Epithelial cell of proximal tubule (primary cell): Measurements from ENCODE around the gene ZNF511. TPM values are rescaled to one million over a fixed set of nuclear protein-coding genes. Genes with fewer than 3 reads are reported as not detected.
A peak's percentile ranks its signal among the peaks of the same experiment; 100 is the strongest.

Experiments
- DNase-seq: peaks from one replicate; pipeline ENCODE4 v3.0.0-alpha.2; 2011; ENCODE audit warnings: low read depth
- H3K4me3 ChIP-seq: 2 replicates; pipeline ENCODE4 v1.5.1; 2011; ENCODE audit warnings: low read depth, mild to moderate bottlenecking, low read length
- total RNA-seq: library from RNA; depleted of rRNA; stranded (reverse); fragments of >200 nt; gene quantifications from 2 replicates; pipeline ENCODE4 v1.2.3, GENCODE V29; 2015
- TF ChIP-seq, protein P1 (sequence below): conservative IDR thresholded peaks from 2 replicates; pipeline ENCODE4 v1.5.1; 2012; ENCODE audit warnings: low read depth, mild to moderate bottlenecking, low read length

The ZNF511 gene
- total RNA-seq, 1 donor from 2014 or later: 28.8 TPM

- H3K4me3 ChIP-seq: no peak overlapping the region
- TF ChIP-seq, protein P1, sequence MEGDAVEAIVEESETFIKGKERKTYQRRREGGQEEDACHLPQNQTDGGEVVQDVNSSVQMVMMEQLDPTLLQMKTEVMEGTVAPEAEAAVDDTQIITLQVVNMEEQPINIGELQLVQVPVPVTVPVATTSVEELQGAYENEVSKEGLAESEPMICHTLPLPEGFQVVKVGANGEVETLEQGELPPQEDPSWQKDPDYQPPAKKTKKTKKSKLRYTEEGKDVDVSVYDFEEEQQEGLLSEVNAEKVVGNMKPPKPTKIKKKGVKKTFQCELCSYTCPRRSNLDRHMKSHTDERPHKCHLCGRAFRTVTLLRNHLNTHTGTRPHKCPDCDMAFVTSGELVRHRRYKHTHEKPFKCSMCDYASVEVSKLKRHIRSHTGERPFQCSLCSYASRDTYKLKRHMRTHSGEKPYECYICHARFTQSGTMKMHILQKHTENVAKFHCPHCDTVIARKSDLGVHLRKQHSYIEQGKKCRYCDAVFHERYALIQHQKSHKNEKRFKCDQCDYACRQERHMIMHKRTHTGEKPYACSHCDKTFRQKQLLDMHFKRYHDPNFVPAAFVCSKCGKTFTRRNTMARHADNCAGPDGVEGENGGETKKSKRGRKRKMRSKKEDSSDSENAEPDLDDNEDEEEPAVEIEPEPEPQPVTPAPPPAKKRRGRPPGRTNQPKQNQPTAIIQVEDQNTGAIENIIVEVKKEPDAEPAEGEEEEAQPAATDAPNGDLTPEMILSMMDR: no peak
- DNase-seq: no peak
Measured at GRCh38 chr10:133328358-133329343, 19.9 kb downstream of the ZNF511 start.

DNA sequence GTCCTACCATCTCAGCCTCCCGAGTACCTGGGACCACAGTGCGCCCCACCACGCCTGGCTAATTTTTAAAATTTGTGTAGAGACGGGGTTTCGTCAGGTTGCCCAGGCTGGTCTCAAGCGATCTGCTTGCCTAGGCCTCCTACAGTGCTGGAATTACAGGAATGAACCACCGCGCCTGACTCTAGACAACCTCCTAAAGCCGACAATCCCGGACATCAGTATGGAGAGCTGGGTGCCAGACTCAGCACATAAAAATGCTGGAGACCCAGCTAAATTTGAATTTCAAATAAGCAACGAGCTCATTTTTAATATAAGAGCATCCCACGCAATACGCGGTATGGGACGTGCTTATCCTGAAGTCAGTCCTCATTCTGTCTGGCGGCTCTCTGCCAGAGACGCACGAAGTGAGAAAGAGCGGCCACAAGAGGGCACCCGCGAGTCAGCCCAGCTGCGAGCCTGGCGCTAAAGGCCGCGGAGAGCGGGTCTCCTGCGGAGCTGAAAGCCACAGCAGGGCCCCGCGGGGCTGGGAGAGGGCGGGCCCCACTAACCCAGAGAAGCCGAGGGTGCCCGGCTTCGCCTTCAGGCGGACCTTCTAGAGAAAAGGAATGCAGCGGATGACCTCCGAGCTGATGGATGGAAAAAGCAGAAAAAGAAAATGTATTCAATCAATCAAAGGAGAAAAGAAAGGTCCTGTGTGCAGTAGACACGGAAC, 20.9 kb downstream of the ZNF511 start:
- no peak for DNase-seq
- TF ChIP-seq, protein P1: peak; percentile 95
- H3K4me3 ChIP-seq: peak overlapping the region; percentile 46

- H3K4me3 ChIP-seq: no peak overlapping the region
- TF ChIP-seq, protein P1: no peak
Measured at GRCh38 chr10:133332936-133333699, 24.4 kb downstream of the ZNF511 start.

GRCh38 chr10:133334503-133335245, 26.0 kb downstream of the ZNF511 start:
- DNase-seq: no peak
- TF ChIP-seq, protein P1: no peak
- peak overlapping the region; percentile 33 for H3K4me3 ChIP-seq

More at GRCh38 chr10:133332936-133333699, 24.4 kb downstream of the ZNF511 start:
- no peak for DNase-seq

GRCh38 chr10:133335246-133336117, 26.8 kb downstream of the ZNF511 start:
- peak overlapping the region; percentile 33 for H3K4me3 ChIP-seq
- no peak for DNase-seq
- TF ChIP-seq, protein P1: no peak
